ENCODE data around the gene NETO1.

Gene NETO1

DNA sequence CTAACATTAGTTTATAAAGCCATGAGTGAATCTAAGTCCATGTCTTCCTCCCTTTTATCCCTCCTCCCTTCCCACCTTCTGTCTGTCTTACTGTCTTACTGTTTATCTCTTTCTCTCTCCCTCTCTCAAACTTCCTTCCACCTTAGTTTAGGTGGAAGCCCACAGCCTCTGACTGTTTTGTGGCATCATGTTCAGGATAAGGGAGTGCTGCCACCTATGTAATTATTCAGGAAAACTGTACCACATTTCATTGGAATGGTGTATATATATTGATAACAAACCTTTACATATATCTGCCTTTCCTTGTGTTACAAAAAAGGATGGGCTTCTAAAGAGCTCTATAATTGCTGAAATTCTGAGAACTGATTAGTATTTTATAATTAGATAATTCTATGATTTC lies 48.7 kb downstream of the NETO1 start:
- no peaks in the 10 kb centered on the region for H3K4me1 ChIP-seq (ENCODE audit: control insufficient read depth, insufficient read depth, low read length, poor library complexity, severe bottlenecking)
- H3K36me3 ChIP-seq (ENCODE audit: control insufficient read depth, insufficient read depth, low read length) = no peaks in the 10 kb centered on the region
- no peaks in the 10 kb centered on the region for H3K9me3 ChIP-seq (ENCODE audit: control insufficient read depth, low read length)
- H3K27ac ChIP-seq (ENCODE audit: low read depth, low read length, severe bottlenecking) = no peak overlapping the region
- no peak overlapping the region for H3K4me3 ChIP-seq (ENCODE audit: extremely low read depth, insufficient read depth, low read length, poor library complexity, severe bottlenecking)

DNA sequence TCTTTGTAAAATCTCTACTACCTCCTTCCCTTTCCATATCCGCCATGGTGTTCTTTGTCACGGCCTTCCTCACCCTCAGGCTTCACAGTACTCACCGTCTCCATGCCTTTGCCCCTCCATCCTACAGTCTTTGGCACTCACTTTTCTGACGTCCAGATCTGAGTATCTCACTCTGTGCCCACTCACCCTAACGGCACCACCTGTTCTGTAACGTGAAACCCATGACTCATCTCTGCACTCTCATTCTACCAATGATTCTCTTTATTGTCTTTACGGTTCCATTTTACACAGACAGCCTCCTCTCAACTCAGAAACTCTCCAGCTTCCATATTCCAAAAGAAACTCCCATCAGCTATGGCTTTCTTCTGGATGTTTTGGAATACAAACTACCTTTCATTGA lies 56.7 kb downstream of the NETO1 start:
- H3K4me3 ChIP-seq (ENCODE audit: extremely low read depth, insufficient read depth, low read length, poor library complexity, severe bottlenecking) = no peak overlapping the region
- WGBS, 2 experiments (ENCODE audit: insufficient coverage in 2 of 2) = 89 to 91% methylated on average over 7 of the region's 7 CpGs
- no peaks in the 10 kb centered on the region for H3K36me3 ChIP-seq (ENCODE audit: control insufficient read depth, insufficient read depth, low read length)
- H3K4me1 ChIP-seq (ENCODE audit: control insufficient read depth, insufficient read depth, low read length, poor library complexity, severe bottlenecking) = no peaks in the 10 kb centered on the region
- H3K9me3 ChIP-seq (ENCODE audit: control insufficient read depth, low read length) = no peaks in the 10 kb centered on the region
- H3K27ac ChIP-seq (ENCODE audit: low read depth, low read length, severe bottlenecking) = no peak overlapping the region

DNA sequence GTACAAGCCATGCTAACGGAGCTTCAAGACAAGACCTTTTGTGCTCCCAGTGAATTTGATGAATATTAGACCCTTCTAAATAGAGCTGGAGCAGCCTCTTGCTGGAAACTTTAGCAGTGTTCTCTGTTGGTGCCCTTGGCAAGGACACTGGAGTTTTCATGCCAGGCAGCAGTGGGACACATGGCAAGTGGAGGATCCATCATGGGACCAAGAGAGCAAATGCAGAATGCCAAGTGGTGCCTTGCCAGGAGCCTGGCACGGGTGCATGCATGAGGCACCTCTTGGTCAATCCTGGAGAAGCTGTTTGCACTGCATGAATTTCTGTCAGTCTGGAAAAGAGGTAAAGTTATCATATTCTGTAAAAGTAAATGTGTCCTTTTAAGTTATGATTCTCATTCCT lies 59.1 kb downstream of the NETO1 start:
- WGBS, 2 experiments (ENCODE audit: insufficient coverage in 2 of 2) = 76 to 83% methylated on average over 2 of the region's 2 CpGs

DNA sequence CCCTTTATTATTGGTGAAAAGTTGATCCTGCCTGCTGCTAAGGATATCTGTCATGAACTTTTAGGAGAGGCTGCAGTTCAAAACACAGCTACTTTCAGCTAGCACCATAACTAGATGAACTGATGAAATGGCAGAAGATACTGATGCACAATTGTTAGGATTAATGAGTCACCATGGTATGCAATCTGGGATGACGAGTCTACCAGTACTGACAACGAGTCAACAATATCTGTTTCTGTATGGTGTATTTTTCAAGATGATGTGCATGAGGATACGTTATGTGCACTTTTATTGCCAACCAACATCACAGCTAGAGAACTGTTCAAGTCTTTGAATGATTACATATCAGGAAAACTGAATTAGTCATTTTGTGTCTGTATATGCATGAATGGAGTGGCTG lies 68.7 kb downstream of the NETO1 start:
- Histone ChIP-seq H3K36me3 (ENCODE audit: control insufficient read depth, insufficient read depth, low read length) (no peaks in the 10 kb centered on the region), H3K9me3 (ENCODE audit: control insufficient read depth, low read length) (no peaks in the 10 kb centered on the region), H3K4me3 (ENCODE audit: extremely low read depth, insufficient read depth, low read length, poor library complexity, severe bottlenecking) (no peak overlapping the region), H3K4me1 (ENCODE audit: control insufficient read depth, insufficient read depth, low read length, poor library complexity, severe bottlenecking) (no peaks in the 10 kb centered on the region), H3K27ac (ENCODE audit: low read depth, low read length, severe bottlenecking) (no peak overlapping the region)
- WGBS, 2 experiments (ENCODE audit: insufficient coverage in 2 of 2) = 80 to 83% methylated on average over 1 of the region's 3 CpGs

More for the DNA sequence above, 59.1 kb downstream of the NETO1 start:
- Histone ChIP-seq H3K4me1 (ENCODE audit: control insufficient read depth, insufficient read depth, low read length, poor library complexity, severe bottlenecking) (no peaks in the 10 kb centered on the region), H3K36me3 (ENCODE audit: control insufficient read depth, insufficient read depth, low read length) (no peaks in the 10 kb centered on the region), H3K4me3 (ENCODE audit: extremely low read depth, insufficient read depth, low read length, poor library complexity, severe bottlenecking) (no peak overlapping the region), H3K27ac (ENCODE audit: low read depth, low read length, severe bottlenecking) (no peak overlapping the region), H3K9me3 (ENCODE audit: control insufficient read depth, low read length) (no peaks in the 10 kb centered on the region)

- no peaks in the 10 kb centered on the region for H3K4me1 ChIP-seq (ENCODE audit: control insufficient read depth, insufficient read depth, low read length, poor library complexity, severe bottlenecking)
- no peaks in the 10 kb centered on the region for H3K9me3 ChIP-seq (ENCODE audit: control insufficient read depth, low read length)
- no peak overlapping the region for H3K4me3 ChIP-seq (ENCODE audit: extremely low read depth, insufficient read depth, low read length, poor library complexity, severe bottlenecking)
- H3K36me3 ChIP-seq (ENCODE audit: control insufficient read depth, insufficient read depth, low read length) = no peaks in the 10 kb centered on the region
- H3K27ac ChIP-seq (ENCODE audit: low read depth, low read length, severe bottlenecking) = no peak overlapping the region
- WGBS, 2 experiments (ENCODE audit: insufficient coverage in 2 of 2) = 81 to 87% methylated on average over 8 of the region's 9 CpGs
These were observed 84.3 kb downstream of the NETO1 start for GRCh38 chr18:72783530-72783929.

DNA sequence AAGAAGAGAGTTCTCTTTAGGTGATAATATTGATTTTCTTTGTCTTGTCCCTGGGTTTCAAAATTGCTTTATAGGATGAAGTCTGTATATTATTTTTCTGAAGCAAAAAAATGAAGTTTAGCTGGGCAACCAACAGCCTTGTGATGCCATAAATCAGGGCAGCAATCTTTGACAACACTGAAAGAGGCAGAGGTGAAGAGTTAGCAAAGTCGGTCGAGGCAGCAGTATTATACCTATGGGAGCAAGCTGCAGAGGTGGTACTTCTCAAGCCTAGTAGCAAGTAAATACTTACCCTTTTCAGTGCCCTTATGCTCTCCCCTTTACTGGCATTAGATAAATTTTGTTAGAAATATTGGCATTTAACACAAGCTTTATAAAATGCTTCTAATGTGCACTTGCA lies 92.9 kb downstream of the NETO1 start:
- no peaks in the 10 kb centered on the region for H3K4me1 ChIP-seq (ENCODE audit: control insufficient read depth, insufficient read depth, low read length, poor library complexity, severe bottlenecking)
- 80% methylated on average over 1 of the region's 2 CpGs; no CpG with 5 or more reads in 1 of the 2 experiments for WGBS, 2 experiments (ENCODE audit: insufficient coverage in 2 of 2)
- H3K9me3 ChIP-seq (ENCODE audit: control insufficient read depth, low read length) = no peaks in the 10 kb centered on the region
- no peaks in the 10 kb centered on the region for H3K36me3 ChIP-seq (ENCODE audit: control insufficient read depth, insufficient read depth, low read length)
- no peak overlapping the region for H3K27ac ChIP-seq (ENCODE audit: low read depth, low read length, severe bottlenecking)
- no peak overlapping the region for H3K4me3 ChIP-seq (ENCODE audit: extremely low read depth, insufficient read depth, low read length, poor library complexity, severe bottlenecking)

DNA sequence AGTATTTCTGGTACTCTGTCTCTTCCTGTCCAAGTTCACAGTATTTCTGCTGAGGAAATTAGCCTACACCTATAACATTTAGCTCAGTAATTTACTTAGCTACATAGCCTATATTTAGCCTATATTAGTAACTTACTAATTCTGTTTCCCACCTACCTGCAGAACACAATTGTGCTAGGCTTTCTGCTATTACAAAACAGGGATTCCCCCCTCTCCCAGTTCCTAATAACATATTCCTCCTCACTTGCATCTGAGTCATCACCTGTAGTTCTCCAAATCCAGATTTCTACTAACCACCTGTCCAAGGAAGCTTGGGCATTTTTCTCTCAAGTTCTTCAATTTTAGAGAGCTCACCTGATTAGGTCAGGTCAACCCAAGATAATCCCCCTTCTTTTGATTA lies 94.9 kb downstream of the NETO1 start:
- no peak overlapping the region for H3K4me3 ChIP-seq (ENCODE audit: extremely low read depth, insufficient read depth, low read length, poor library complexity, severe bottlenecking)
- H3K9me3 ChIP-seq (ENCODE audit: control insufficient read depth, low read length) = no peaks in the 10 kb centered on the region
- H3K4me1 ChIP-seq (ENCODE audit: control insufficient read depth, insufficient read depth, low read length, poor library complexity, severe bottlenecking) = no peaks in the 10 kb centered on the region
- H3K27ac ChIP-seq (ENCODE audit: low read depth, low read length, severe bottlenecking) = no peak overlapping the region
- no peaks in the 10 kb centered on the region for H3K36me3 ChIP-seq (ENCODE audit: control insufficient read depth, insufficient read depth, low read length)

GRCh38 chr18:72768681-72769229 lies 99.0 kb downstream of the NETO1 start:
- Histone ChIP-seq H3K9me3 (ENCODE audit: control insufficient read depth, low read length) (no peaks in the 10 kb centered on the region), H3K27ac (ENCODE audit: low read depth, low read length, severe bottlenecking) (no peak overlapping the region), H3K4me3 (ENCODE audit: extremely low read depth, insufficient read depth, low read length, poor library complexity, severe bottlenecking) (no peak overlapping the region), H3K4me1 (ENCODE audit: control insufficient read depth, insufficient read depth, low read length, poor library complexity, severe bottlenecking) (no peaks in the 10 kb centered on the region), H3K36me3 (ENCODE audit: control insufficient read depth, insufficient read depth, low read length) (no peaks in the 10 kb centered on the region)
- WGBS, 2 experiments (ENCODE audit: insufficient coverage in 2 of 2) = 93 to 98% methylated on average over 6 of the region's 8 CpGs

- Histone ChIP-seq H3K36me3 (ENCODE audit: control insufficient read depth, insufficient read depth, low read length) (no peaks in the 10 kb centered on the region), H3K4me1 (ENCODE audit: control insufficient read depth, insufficient read depth, low read length, poor library complexity, severe bottlenecking) (no peaks in the 10 kb centered on the region), H3K9me3 (ENCODE audit: control insufficient read depth, low read length) (no peaks in the 10 kb centered on the region), H3K4me3 (ENCODE audit: extremely low read depth, insufficient read depth, low read length, poor library complexity, severe bottlenecking) (no peak overlapping the region), H3K27ac (ENCODE audit: low read depth, low read length, severe bottlenecking) (no peak overlapping the region)
- 0% methylated on average over 1 of the region's 5 CpGs; no CpG with 5 or more reads in 1 of the 2 experiments for WGBS, 2 experiments (ENCODE audit: insufficient coverage in 2 of 2)
These were observed 105.2 kb downstream of the NETO1 start for GRCh38 chr18:72762515-72763122.

GRCh38 chr18:72752220-72752619 lies 115.6 kb downstream of the NETO1 start:
- WGBS, 2 experiments (ENCODE audit: insufficient coverage in 2 of 2) = 83 to 100% methylated on average over 1 to 4 of the region's 4 CpGs
- no peak overlapping the region for H3K4me3 ChIP-seq (ENCODE audit: extremely low read depth, insufficient read depth, low read length, poor library complexity, severe bottlenecking)
- H3K4me1 ChIP-seq (ENCODE audit: control insufficient read depth, insufficient read depth, low read length, poor library complexity, severe bottlenecking) = no peaks in the 10 kb centered on the region
- no peaks in the 10 kb centered on the region for H3K36me3 ChIP-seq (ENCODE audit: control insufficient read depth, insufficient read depth, low read length)
- H3K27ac ChIP-seq (ENCODE audit: low read depth, low read length, severe bottlenecking) = no peak overlapping the region
- no peaks in the 10 kb centered on the region for H3K9me3 ChIP-seq (ENCODE audit: control insufficient read depth, low read length)

- Histone ChIP-seq H3K9me3 (ENCODE audit: control insufficient read depth, low read length) (no peaks in the 10 kb centered on the region), H3K4me3 (ENCODE audit: extremely low read depth, insufficient read depth, low read length, poor library complexity, severe bottlenecking) (no peak overlapping the region), H3K36me3 (ENCODE audit: control insufficient read depth, insufficient read depth, low read length) (no peaks in the 10 kb centered on the region), H3K4me1 (ENCODE audit: control insufficient read depth, insufficient read depth, low read length, poor library complexity, severe bottlenecking) (peaks cover 3% of the 10 kb centered on the region), H3K27ac (ENCODE audit: low read depth, low read length, severe bottlenecking) (peak overlapping the region; percentile 48)
- WGBS, 2 experiments (ENCODE audit: insufficient coverage in 2 of 2) = 86% methylated on average over 1 of the region's 1 CpG; no CpG with 5 or more reads in 1 of the 2 experiments
These were observed 125.8 kb downstream of the NETO1 start for GRCh38 chr18:72742002-72742401.
